ENCODE results near the gene SLC13A3.

Gene SLC13A3

GRCh38 chr20:46651091-46651962 lies at the start of gene SLC13A3:
SLC13A3 (minus strand) TSS chr20:46651459; CDS start chr20:46651421, 38 bp downstream.
- in situ Hi-C loops (cut with MboI; ENCODE audit: low sequenced_read_pairs): no loop called here

- in situ Hi-C loops (cut with MboI; ENCODE audit: low sequenced_read_pairs): no loop called here
Measured at GRCh38 chr20:46701057-46701456, 49.8 kb upstream of the SLC13A3 start.

- in situ Hi-C loops (cut with MboI; ENCODE audit: low sequenced_read_pairs): no loop called here
Measured at GRCh38 chr20:46700481-46700880, 49.2 kb upstream of the SLC13A3 start.

GRCh38 chr20:46699651-46700359 lies 48.5 kb upstream of the SLC13A3 start:
- in situ Hi-C loops (cut with MboI; ENCODE audit: low sequenced_read_pairs): no loop called here

- in situ Hi-C loops (cut with MboI; ENCODE audit: low sequenced_read_pairs): no loop called here
Measured at GRCh38 chr20:46698788-46699187, 47.5 kb upstream of the SLC13A3 start.

GRCh38 chr20:46696791-46697279 lies 45.6 kb upstream of the SLC13A3 start:
- in situ Hi-C loops (cut with MboI; ENCODE audit: low sequenced_read_pairs): no loop called here

GRCh38 chr20:46695892-46696291 lies 44.6 kb upstream of the SLC13A3 start:
- in situ Hi-C loops (cut with MboI; ENCODE audit: low sequenced_read_pairs): no loop called here

GRCh38 chr20:46694484-46694883 lies 43.2 kb upstream of the SLC13A3 start:
- in situ Hi-C loops (cut with MboI; ENCODE audit: low sequenced_read_pairs): no loop called here

GRCh38 chr20:46691196-46691595 lies 39.9 kb upstream of the SLC13A3 start:
- in situ Hi-C loops (cut with MboI; ENCODE audit: low sequenced_read_pairs): no loop called here

GRCh38 chr20:46690219-46691106 lies 39.2 kb upstream of the SLC13A3 start:
- in situ Hi-C loops (cut with MboI; ENCODE audit: low sequenced_read_pairs): no loop called here

- in situ Hi-C loops (cut with MboI; ENCODE audit: low sequenced_read_pairs): loop anchor here (10.0 kb wide), 2 partner anchors 135 to 165 kb away; partner anchors contain the start of gene OCSTAMP
Measured at GRCh38 chr20:46689754-46690085, 38.5 kb upstream of the SLC13A3 start.

GRCh38 chr20:46689082-46689753 lies 38.0 kb upstream of the SLC13A3 start, which contains the start of gene TP53RK:
TP53RK (minus strand) TSS chr20:46689444; CDS start chr20:46689414, 30 bp downstream.
- in situ Hi-C loops (cut with MboI; ENCODE audit: low sequenced_read_pairs): loop anchor here (10.0 kb wide), 2 partner anchors 134 to 164 kb away; partner anchors contain the start of gene OCSTAMP

- in situ Hi-C loops (cut with MboI; ENCODE audit: low sequenced_read_pairs): loop anchor here (10.0 kb wide), 2 partner anchors 134 to 164 kb away; partner anchors contain the start of gene OCSTAMP
Measured at GRCh38 chr20:46688151-46689081, 37.2 kb upstream of the SLC13A3 start.

- in situ Hi-C loops (cut with MboI; ENCODE audit: low sequenced_read_pairs): loop anchor here (10.0 kb wide), 2 partner anchors 129 to 159 kb away; partner anchors contain the start of gene OCSTAMP
Measured at GRCh38 chr20:46683939-46684750, 32.9 kb upstream of the SLC13A3 start.

GRCh38 chr20:46683668-46683938 lies 32.3 kb upstream of the SLC13A3 start:
- in situ Hi-C loops (cut with MboI; ENCODE audit: low sequenced_read_pairs): loop anchor here (10.0 kb wide), 2 partner anchors 129 to 159 kb away; partner anchors contain the start of gene OCSTAMP

- in situ Hi-C loops (cut with MboI; ENCODE audit: low sequenced_read_pairs): loop anchor here (10.0 kb wide), 2 partner anchors 128 to 158 kb away; partner anchors contain the start of gene OCSTAMP
Measured at GRCh38 chr20:46683011-46683667, 31.9 kb upstream of the SLC13A3 start.

GRCh38 chr20:46682063-46682821 lies 31.0 kb upstream of the SLC13A3 start:
- in situ Hi-C loops (cut with MboI; ENCODE audit: low sequenced_read_pairs): loop anchor here (10.0 kb wide), 2 partner anchors 127 to 157 kb away; partner anchors contain the start of gene OCSTAMP

All from HL-60/S4 (cell line).